Lower lobe of right lung (tissue), 2 donors: ENCODE data around the gene KCNH6. TPM values are rescaled to one million over a fixed set of nuclear protein-coding genes. Genes with fewer than 3 reads are reported as not detected.
A peak's percentile ranks its signal among the peaks of the same experiment; 100 is the strongest.

ENCODE experiments used
- ATAC-seq, 2 donors: fragments of 200-7000 bp; cut with Tn5 transposase; one replicate each; pipeline ENCODE4 v1.9.1; 2020 to 2022; ENCODE audit warnings: mild to moderate bottlenecking in 2 of 2, moderate library complexity in 2 of 2
- DNase-seq: peaks from one replicate; pipeline ENCODE4 v3.0.0-alpha.2; 2020
- H3K27ac ChIP-seq: fragments of 200-600 bp; one replicate; pipeline ENCODE4 v1.8.0; 2022
- H3K27me3 ChIP-seq: fragments of 200-600 bp; one replicate; pipeline ENCODE4 v1.8.0; 2022; ENCODE audit warnings: low read depth
- H3K36me3 ChIP-seq: fragments of 200-600 bp; one replicate; pipeline ENCODE4 v1.8.0; 2022; ENCODE audit warnings: mild to moderate bottlenecking
- H3K4me1 ChIP-seq: fragments of 200-600 bp; one replicate; pipeline ENCODE4 v1.8.0; 2022
- H3K4me3 ChIP-seq: fragments of 200-600 bp; one replicate; pipeline ENCODE4 v1.8.0; 2022; ENCODE audit warnings: mild to moderate bottlenecking
- H3K9me3 ChIP-seq: fragments of 200-600 bp; one replicate; pipeline ENCODE4 v1.8.0; 2022
- CTCF ChIP-seq: fragments of 200-600 bp; IDR thresholded peaks from one replicate; pipeline ENCODE4 v1.8.0; 2022; ENCODE audit warnings: antibody characterized with exemption, mild to moderate bottlenecking
- intact Hi-C: fragments of 100-400 bp; cut with DNase I; formaldehyde crosslinking; loops from one replicate; pipeline ENCODE4 v1.11.0; 2022
- total RNA-seq: library from RNA; stranded (reverse); fragmentation: NEBNext Ultra II Directional; extraction: Animal tissue kit (Norgen Biotek cat#: 25700); gene quantifications from one replicate; pipeline ENCODE4 v1.2.1, GENCODE V29; 2021
- donor health status: DM: no; HTN: yes; CAD: no; lungs with severe emphysema.

Gene KCNH6
- total RNA-seq, 1 donor from 2014 or later, result 0.27 TPM

GRCh38 chr17:63493411-63493810 is 29.7 kb upstream of the KCNH6 start:
- Histone ChIP-seq H3K27me3 (no peaks in the 10 kb centered on the region), H3K9me3 (no peaks in the 10 kb centered on the region), H3K4me3 (no peak overlapping the region), H3K4me1 (peaks cover 17% of the 10 kb centered on the region), H3K36me3 (peaks cover 4% of the 10 kb centered on the region), H3K27ac (no peak overlapping the region)
- DNase-seq, result no peak
- ATAC-seq, result no peak
- no peak for TF ChIP-seq CTCF
- intact Hi-C loops, result no loop called here

- no peaks in the 10 kb centered on the region for H3K9me3 ChIP-seq
- H3K4me3 ChIP-seq, result no peak overlapping the region
- H3K27me3 ChIP-seq, result no peaks in the 10 kb centered on the region
- TF ChIP-seq CTCF, result no peak
- intact Hi-C loops, result no loop called here
- H3K36me3 ChIP-seq, result no peaks in the 10 kb centered on the region
- peaks cover 27% of the 10 kb centered on the region for H3K4me1 ChIP-seq
- no peak for ATAC-seq
- DNase-seq, result no peak
- no peak overlapping the region for H3K27ac ChIP-seq
Observed at GRCh38 chr17:63494300-63494928, 28.7 kb upstream of the KCNH6 start.

- H3K36me3 ChIP-seq, result no peaks in the 10 kb centered on the region
- ATAC-seq (no peak), DNase-seq (no peak)
- peaks cover 28% of the 10 kb centered on the region for H3K4me1 ChIP-seq
- H3K27ac ChIP-seq, result no peak overlapping the region
- no peak overlapping the region for H3K4me3 ChIP-seq
- H3K27me3 ChIP-seq, result no peaks in the 10 kb centered on the region
- intact Hi-C loops, result no loop called here
- TF ChIP-seq CTCF, result no peak
- H3K9me3 ChIP-seq, result no peaks in the 10 kb centered on the region
Observed at GRCh38 chr17:63495491-63495890, 27.7 kb upstream of the KCNH6 start.

GRCh38 chr17:63496177-63496576 is 27.0 kb upstream of the KCNH6 start:
- no peak for DNase-seq
- H3K36me3 ChIP-seq, result no peaks in the 10 kb centered on the region
- H3K4me1 ChIP-seq, result peaks cover 31% of the 10 kb centered on the region
- no peaks in the 10 kb centered on the region for H3K27me3 ChIP-seq
- TF ChIP-seq CTCF, result no peak
- H3K9me3 ChIP-seq, result no peaks in the 10 kb centered on the region
- peak overlapping the region; percentile 68 for H3K27ac ChIP-seq
- no peak for ATAC-seq
- no peak overlapping the region for H3K4me3 ChIP-seq
- intact Hi-C loops, result no loop called here

- no peak for TF ChIP-seq CTCF
- no peaks in the 10 kb centered on the region for H3K36me3 ChIP-seq
- ATAC-seq, result peak in 1 of 2 donors; percentile 22
- intact Hi-C loops, result no loop called here
- no peak for DNase-seq
- no peaks in the 10 kb centered on the region for H3K9me3 ChIP-seq
- H3K4me1 ChIP-seq, result peaks cover 31% of the 10 kb centered on the region
- H3K27me3 ChIP-seq, result no peaks in the 10 kb centered on the region
- H3K27ac ChIP-seq, result peak overlapping the region; percentile 68
- H3K4me3 ChIP-seq, result no peak overlapping the region
Observed at GRCh38 chr17:63496663-63497400, 26.3 kb upstream of the KCNH6 start.
